Large intestine (tissue), 12 donors: Measurements from ENCODE around the gene ZNF799. TPM values are rescaled to one million over a fixed set of nuclear protein-coding genes. Genes with fewer than 3 reads are reported as not detected.
"Not testable (repeated sequence)": the region's sequence is repeated elsewhere in the genome, so short reads cannot be mapped to it uniquely, and the experiment has no call there.

Experiments
- DNase-seq, 2 donors: peaks; one replicate each; pipeline versions ENCODE4 v3.0.0 to v3.0.0-alpha.2; 2013
- H3K27ac ChIP-seq: one replicate; pipeline ENCODE4 v1.5.1; 2013; ENCODE audit warnings: low read length
- H3K27me3 ChIP-seq: 2 replicates; pipeline ENCODE4 v1.6.1; 2013; ENCODE audit warnings: low read length; ENCODE audit not compliant: control insufficient read depth, insufficient read depth
- H3K36me3 ChIP-seq: 2 replicates; pipeline ENCODE4 v1.6.1; 2013; ENCODE audit warnings: low read length; ENCODE audit not compliant: control insufficient read depth, insufficient read depth
- H3K4me1 ChIP-seq: one replicate; pipeline ENCODE4 v1.6.1; 2013; ENCODE audit warnings: low read length; ENCODE audit not compliant: control insufficient read depth, insufficient read depth
- H3K4me3 ChIP-seq: one replicate; pipeline ENCODE4 v1.5.1; 2013; ENCODE audit warnings: low read length
- H3K9me3 ChIP-seq: one replicate; pipeline ENCODE4 v1.6.1; 2013; ENCODE audit warnings: mild to moderate bottlenecking, low read depth, low read length, moderate library complexity; ENCODE audit not compliant: control insufficient read depth
- WGBS: methylation state at CpG from one replicate; pipeline ENCODE4 v1.1.5; 2013; ENCODE audit warnings: low lambda C conversion rate; ENCODE audit not compliant: insufficient coverage; 5-methylcytosine and 5-hydroxymethylcytosine counted together
- long read RNA-seq, 11 donors: transcript quantifications; one replicate each; lab custom pipeline, GENCODE V29; 2026
- polyA plus RNA-seq: library from polyadenylated mRNA; unstranded; fragments of 120-200 nt; gene quantifications from one replicate; pipeline ENCODE4 v1.2.1, GENCODE V29; 2013

Gene ZNF799
- 7.3 TPM for polyA plus RNA-seq
- long read RNA-seq, donor 1, full-length matches to known transcripts: 5 of 5 reads
- long read RNA-seq, donor 1, partial matches to known transcripts: 0 of 5 reads
- long read RNA-seq, donor 1, other reads (novel, unspliced or antisense): 0 of 5 reads
- long read RNA-seq, donor 2, full-length matches to known transcripts: 5 of 5 reads
- long read RNA-seq, donor 2, partial matches to known transcripts: 0 of 5 reads
- long read RNA-seq, donor 2, other reads (novel, unspliced or antisense): 0 of 5 reads
- long read RNA-seq, donor 3: 0 reads
- long read RNA-seq, donor 4: 0 reads
- long read RNA-seq, donor 5, partial matches to known transcripts: 0 of 1 reads
- long read RNA-seq, donor 5, other reads (novel, unspliced or antisense): 0 of 1 reads
- long read RNA-seq, donor 6, partial matches to known transcripts: 0 of 3 reads
- long read RNA-seq, donor 6, other reads (novel, unspliced or antisense): 0 of 3 reads
- long read RNA-seq, donor 7: 0 reads
- long read RNA-seq, donor 8, full-length matches to known transcripts: 2 of 2 reads
- long read RNA-seq, donor 8, partial matches to known transcripts: 0 of 2 reads
- long read RNA-seq, donor 8, other reads (novel, unspliced or antisense): 0 of 2 reads
- long read RNA-seq, donor 9, full-length matches to known transcripts: 10 of 10 reads
- long read RNA-seq, donor 9, partial matches to known transcripts: 0 of 10 reads
- long read RNA-seq, donor 9, other reads (novel, unspliced or antisense): 0 of 10 reads
- long read RNA-seq, donor 10, full-length matches to known transcripts: 2 of 2 reads
- long read RNA-seq, donor 10, partial matches to known transcripts: 0 of 2 reads
- long read RNA-seq, donor 10, other reads (novel, unspliced or antisense): 0 of 2 reads
- long read RNA-seq, donor 11, partial matches to known transcripts: 0 of 1 reads
- long read RNA-seq, donor 11, other reads (novel, unspliced or antisense): 0 of 1 reads

- Histone ChIP-seq H3K4me1 (no peaks in the 10 kb centered on the region), H3K4me3 (peak within 1 kb of the TSS; percentile 91), H3K36me3 (no peaks in the 10 kb centered on the region), H3K27me3 (no peaks in the 10 kb centered on the region), H3K9me3 (no peaks in the 10 kb centered on the region), H3K27ac (peak within 1 kb of the TSS; percentile 80)
- WGBS: no CpG with 5 or more reads among the region's 71 CpGs
- peak; percentile 98 to 99 for DNase-seq
Observed at GRCh38 chr19:12400633-12401502, at the start of gene ZNF799. TSS of gene ZNF799 (minus strand) at chr19:12401271. CDS start at chr19:12401070, 201 bp downstream.

GRCh38 chr19:12450844-12451243 is 49.8 kb upstream of the ZNF799 start:
- H3K9me3 ChIP-seq: peaks cover 16% of the 10 kb centered on the region
- no peaks in the 10 kb centered on the region for H3K27me3 ChIP-seq
- no peaks in the 10 kb centered on the region for H3K36me3 ChIP-seq
- DNase-seq: no peak
- no peaks in the 10 kb centered on the region for H3K4me1 ChIP-seq
- 83% methylated on average over 1 of the region's 10 CpGs for WGBS
- H3K27ac ChIP-seq: no peak overlapping the region
- no peak overlapping the region for H3K4me3 ChIP-seq

GRCh38 chr19:12448808-12449207 is 47.7 kb upstream of the ZNF799 start:
- no peak for DNase-seq
- no peaks in the 10 kb centered on the region for H3K27me3 ChIP-seq
- no CpG with 5 or more reads among the region's 2 CpGs for WGBS
- H3K4me3 ChIP-seq: no peak overlapping the region
- no peaks in the 10 kb centered on the region for H3K4me1 ChIP-seq
- peaks cover 16% of the 10 kb centered on the region for H3K9me3 ChIP-seq
- no peak overlapping the region for H3K27ac ChIP-seq
- H3K36me3 ChIP-seq: no peaks in the 10 kb centered on the region

- 0% methylated on average over 1 of the region's 59 CpGs for WGBS
- H3K9me3 ChIP-seq: no peaks in the 10 kb centered on the region
- peak; percentile 98 to 99 for DNase-seq
- no peaks in the 10 kb centered on the region for H3K36me3 ChIP-seq
- H3K4me1 ChIP-seq: no peaks in the 10 kb centered on the region
- H3K4me3 ChIP-seq: peak within 1 kb of the TSS; percentile 78
- no peaks in the 10 kb centered on the region for H3K27me3 ChIP-seq
- H3K27ac ChIP-seq: peak within 1 kb of the TSS; percentile 95
Observed at GRCh38 chr19:12440541-12441316, 39.7 kb upstream of the ZNF799 start, which contains the start of gene ZNF443. TSS of gene ZNF443 (minus strand) at chr19:12441021. CDS start at chr19:12440914, 107 bp downstream.

GRCh38 chr19:12439686-12440540 is 38.8 kb upstream of the ZNF799 start:
- Histone ChIP-seq H3K4me3 (peak overlapping the region; percentile 78), H3K27ac (peak overlapping the region; percentile 95)
- H3K27me3 ChIP-seq, H3K4me1 ChIP-seq, H3K9me3 ChIP-seq, H3K36me3 ChIP-seq: not testable (repeated sequence)
- WGBS: no CpG with 5 or more reads among the region's 28 CpGs
- DNase-seq: peak; percentile 12 to 71

GRCh38 chr19:12430726-12431299 is 29.7 kb upstream of the ZNF799 start:
- no CpG with 5 or more reads among the region's 6 CpGs for WGBS
- DNase-seq: not testable (repeated sequence)

GRCh38 chr19:12425888-12426274 is 24.8 kb upstream of the ZNF799 start:
- H3K9me3 ChIP-seq: peaks cover 22% of the 10 kb centered on the region
- H3K27ac ChIP-seq: no peak overlapping the region
- no peaks in the 10 kb centered on the region for H3K4me1 ChIP-seq
- WGBS: no CpG with 5 or more reads among the region's 4 CpGs
- no peak for DNase-seq
- H3K27me3 ChIP-seq: no peaks in the 10 kb centered on the region
- peaks cover 6% of the 10 kb centered on the region for H3K36me3 ChIP-seq
- H3K4me3 ChIP-seq: no peak overlapping the region

More at GRCh38 chr19:12430726-12431299, 29.7 kb upstream of the ZNF799 start:
- H3K4me1 ChIP-seq, H3K27me3 ChIP-seq, H3K4me3 ChIP-seq, H3K27ac ChIP-seq: not testable (repeated sequence)
- Histone ChIP-seq H3K9me3 (peaks cover 12% of the 10 kb centered on the region), H3K36me3 (peaks cover 14% of the 10 kb centered on the region)

- H3K27me3 ChIP-seq: no peaks in the 10 kb centered on the region
- H3K4me3 ChIP-seq: no peak overlapping the region
- DNase-seq: no peak
- WGBS: 100% methylated on average over 1 of the region's 2 CpGs
- H3K27ac ChIP-seq: no peak overlapping the region
- H3K9me3 ChIP-seq: peaks cover 18% of the 10 kb centered on the region
- H3K4me1 ChIP-seq: no peaks in the 10 kb centered on the region
- H3K36me3 ChIP-seq: peaks cover 1% of the 10 kb centered on the region
Observed at GRCh38 chr19:12425236-12425887, 24.3 kb upstream of the ZNF799 start.
